ENCODE measurements around the gene CFAP299.

Gene CFAP299

GRCh38 chr4:81007417-81007816 lies 671.9 kb downstream of the CFAP299 start:
- DNase-seq (ENCODE audit: insufficient read length, low spot score), result no peak
- no peak for FAIRE-seq
- TF ChIP-seq CTCF (IDR thresholded peaks at IDR 0.05; ENCODE audit: insufficient read depth, missing control alignments), result no peak

Measured in D721Med (cell line).